ENCODE measurements around the gene LPAR2.
"Not testable (repeated sequence)": the region's sequence is repeated elsewhere in the genome, so short reads cannot be mapped to it uniquely, and the experiment has no call there.

Gene LPAR2

DNA sequence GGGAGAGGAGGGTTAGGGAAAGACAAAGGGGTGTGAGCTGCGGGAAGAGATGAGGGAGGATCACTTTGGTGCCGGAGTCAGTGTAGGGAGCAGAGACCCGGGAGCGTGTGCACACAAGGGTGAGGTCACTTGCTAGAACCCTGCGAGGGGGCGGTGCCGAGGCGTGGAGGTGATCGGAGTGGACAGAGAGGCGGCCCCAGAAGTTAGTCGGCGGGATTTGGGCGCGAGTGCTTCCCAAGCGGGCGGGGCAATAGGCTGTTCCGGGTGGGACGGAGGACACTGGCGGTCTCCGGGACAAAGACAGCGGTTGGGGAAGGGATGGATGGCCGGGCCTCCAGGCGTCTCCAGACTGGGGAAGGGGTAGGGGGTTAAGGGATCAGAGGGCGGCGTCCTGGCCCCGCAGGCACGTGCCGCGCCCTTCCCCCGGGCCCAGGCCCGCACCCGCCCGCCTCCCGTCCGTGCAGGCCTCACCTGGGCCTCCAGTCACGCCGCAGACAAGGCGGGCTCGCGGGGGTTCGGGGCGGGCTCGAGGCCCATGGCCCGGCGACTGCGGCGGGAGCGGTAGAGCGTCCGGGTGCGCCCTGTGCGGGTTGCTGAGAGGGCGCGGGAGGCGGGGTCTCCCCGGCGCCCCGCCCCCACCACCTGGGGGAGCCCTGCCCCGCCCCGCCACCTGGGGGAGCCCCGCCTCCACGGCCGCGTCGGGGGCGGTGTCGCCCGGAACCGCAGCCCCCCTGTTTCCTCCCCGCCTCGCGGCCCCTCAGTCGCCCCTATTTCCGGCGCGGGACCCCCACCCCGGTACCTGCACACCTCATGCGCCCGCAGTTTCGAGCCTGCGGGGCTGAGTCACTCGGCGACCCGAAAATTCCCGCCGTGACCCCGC lies at the start of gene LPAR2:
TSS of gene LPAR2 (minus strand) at position 600 of the 880 bp plus-strand sequence. CDS start 945 bp downstream, outside the sequence.
- DNase-seq, result peak; percentile 36 to 82 (median 82)

DNA sequence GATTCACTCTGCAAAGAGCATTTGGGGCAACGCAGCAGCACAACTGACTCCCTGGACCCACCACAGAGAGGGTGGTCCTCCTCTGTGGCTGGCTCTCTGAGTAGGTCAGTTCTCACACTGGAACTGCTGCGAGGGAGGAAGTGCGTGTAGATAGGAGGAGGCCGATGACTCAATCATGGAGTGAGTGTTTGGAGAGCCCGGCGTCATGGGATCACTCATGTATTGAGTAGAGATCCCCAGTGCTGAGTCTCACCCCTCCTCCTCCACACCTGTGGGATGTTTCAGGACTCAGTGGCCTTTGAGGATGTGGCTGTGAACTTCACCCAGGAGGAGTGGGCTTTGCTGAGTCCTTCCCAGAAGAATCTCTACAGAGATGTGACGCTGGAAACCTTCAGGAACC lies 49.6 kb upstream of the LPAR2 start:
- no peak for DNase-seq

DNA sequence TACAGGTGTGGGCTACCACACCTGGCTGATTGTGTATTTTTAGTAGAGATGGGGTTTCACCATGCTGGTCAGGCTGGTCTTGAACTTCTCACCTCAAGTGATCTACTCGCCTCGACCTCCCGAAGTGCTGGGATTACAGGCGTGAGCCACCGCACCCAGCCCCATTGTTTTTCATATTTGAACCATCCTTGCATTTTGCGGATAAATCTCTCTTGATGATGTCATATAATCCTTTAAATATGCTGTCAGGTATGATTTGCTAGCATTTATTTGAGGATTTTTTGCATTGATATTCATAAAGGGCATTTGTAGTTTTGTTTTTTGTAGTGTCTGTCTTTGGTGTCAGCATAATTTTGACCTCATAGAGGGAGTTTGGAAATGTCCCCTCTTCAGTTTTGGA lies 46.3 kb upstream of the LPAR2 start:
- DNase-seq, result no peak

DNA sequence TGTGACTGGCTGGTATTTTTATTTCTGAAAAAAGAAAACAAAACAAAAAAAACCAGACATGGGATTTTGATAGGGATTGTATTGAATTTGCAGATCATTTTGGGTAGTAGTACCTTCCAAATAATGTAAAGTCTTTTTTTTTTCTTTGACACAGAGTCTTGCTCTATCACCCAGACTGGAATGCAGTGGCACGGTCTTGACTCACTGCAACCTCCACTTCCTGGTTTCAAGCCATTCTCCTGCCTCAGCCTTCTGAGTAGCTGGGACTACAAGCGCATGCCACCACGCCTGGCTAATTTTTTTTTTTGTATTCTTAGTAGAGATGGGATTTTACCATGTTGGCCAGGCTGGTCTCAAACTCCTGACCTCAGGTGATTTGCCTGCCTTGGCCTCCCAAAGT lies 44.8 kb upstream of the LPAR2 start:
- no peak for DNase-seq

DNA sequence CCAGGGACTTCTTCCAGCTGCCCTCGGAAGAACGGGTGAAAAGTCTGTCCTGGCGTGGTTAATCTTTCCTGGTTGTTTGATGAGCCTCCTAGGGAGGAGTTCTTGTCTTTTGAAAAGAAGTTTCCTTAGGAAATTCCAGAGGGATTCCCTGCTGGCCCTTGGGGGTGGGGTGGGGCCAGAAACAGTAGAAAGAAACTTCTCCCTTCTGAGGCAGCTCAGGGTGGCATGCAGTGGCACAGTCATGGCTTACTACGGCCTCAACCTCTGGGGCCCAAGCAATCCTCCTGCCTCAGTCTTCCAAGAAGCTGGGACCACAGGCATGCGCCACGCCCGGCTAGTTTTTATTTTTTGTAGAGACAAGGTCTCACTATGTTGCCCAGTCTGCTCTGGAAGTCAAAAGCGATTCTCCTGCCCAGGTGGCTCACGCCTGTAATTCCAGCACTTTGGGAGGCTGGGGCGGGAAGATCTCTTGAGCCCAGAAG lies 42.1 kb upstream of the LPAR2 start:
- DNase-seq, result no peak

DNA sequence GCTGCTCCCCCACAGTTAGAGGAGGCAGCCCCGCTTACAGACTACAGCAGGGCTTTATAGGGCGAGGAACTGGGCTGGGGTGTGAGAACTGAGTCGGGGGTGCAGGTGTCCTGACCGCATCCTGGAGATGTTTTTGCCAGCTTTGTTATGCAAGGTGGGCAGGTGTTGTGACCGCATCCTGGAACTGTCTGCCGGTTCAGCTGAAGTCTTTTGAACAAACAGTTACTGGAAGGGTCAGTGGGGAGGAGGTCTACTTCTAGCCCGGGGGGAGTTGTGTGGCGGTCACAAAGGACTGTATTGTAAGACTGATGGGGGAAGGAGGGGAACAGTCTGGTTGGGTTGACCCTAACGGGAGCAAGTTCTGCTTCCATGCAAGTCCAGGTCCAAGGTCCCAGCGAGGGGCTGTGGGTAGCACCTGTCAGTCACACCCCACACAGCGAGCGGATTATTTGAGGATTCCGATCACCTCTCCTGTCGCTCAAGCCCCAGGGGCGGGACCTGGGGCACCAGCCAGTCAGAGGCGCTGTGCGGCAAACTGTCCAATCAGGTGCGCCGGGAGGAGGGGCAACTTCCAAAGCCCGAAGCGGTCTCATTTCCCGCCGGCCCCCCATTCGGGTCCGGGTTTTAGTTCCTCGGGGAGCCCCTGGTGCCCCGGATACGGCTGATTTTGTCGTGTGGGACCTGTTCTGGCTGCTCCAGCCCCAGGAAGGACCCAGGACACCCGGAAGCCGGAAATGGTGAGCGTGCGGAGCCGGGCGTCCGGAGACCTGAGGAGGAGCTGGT lies 40.4 kb upstream of the LPAR2 start, which contains the start of gene ZNF101:
TSS of gene ZNF101 (plus strand) at position 610 of the 783 bp plus-strand sequence. CDS start at position 735, 125 bp downstream.
- peak; percentile 87 to 91 (median 88) for DNase-seq

DNA sequence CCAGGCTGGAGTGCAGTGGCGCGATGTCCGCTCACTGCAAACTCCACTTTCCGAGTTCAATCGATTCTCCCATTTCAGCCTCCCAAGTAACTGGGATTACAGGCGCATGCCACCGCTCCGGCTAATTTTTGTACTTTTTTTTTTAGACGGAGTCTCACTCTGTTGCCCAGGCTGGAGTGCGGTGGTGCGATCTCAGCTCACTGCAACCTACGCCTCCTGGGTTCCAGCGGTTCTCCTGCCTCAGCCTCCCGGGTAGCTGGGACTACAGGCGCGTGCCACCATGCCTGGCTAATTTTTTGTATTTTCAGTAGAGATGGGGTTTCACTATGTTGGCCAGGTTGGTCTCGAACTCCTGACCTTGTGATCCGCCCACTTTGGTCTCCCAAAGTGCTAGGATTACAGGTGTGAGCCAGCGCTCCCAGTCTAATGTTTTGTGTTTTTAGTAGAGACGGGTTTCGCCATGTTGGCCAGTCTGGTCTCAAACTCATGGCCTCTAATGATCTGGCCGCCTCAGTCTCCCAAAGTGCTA lies 37.5 kb upstream of the LPAR2 start:
- not testable (repeated sequence) for DNase-seq

DNA sequence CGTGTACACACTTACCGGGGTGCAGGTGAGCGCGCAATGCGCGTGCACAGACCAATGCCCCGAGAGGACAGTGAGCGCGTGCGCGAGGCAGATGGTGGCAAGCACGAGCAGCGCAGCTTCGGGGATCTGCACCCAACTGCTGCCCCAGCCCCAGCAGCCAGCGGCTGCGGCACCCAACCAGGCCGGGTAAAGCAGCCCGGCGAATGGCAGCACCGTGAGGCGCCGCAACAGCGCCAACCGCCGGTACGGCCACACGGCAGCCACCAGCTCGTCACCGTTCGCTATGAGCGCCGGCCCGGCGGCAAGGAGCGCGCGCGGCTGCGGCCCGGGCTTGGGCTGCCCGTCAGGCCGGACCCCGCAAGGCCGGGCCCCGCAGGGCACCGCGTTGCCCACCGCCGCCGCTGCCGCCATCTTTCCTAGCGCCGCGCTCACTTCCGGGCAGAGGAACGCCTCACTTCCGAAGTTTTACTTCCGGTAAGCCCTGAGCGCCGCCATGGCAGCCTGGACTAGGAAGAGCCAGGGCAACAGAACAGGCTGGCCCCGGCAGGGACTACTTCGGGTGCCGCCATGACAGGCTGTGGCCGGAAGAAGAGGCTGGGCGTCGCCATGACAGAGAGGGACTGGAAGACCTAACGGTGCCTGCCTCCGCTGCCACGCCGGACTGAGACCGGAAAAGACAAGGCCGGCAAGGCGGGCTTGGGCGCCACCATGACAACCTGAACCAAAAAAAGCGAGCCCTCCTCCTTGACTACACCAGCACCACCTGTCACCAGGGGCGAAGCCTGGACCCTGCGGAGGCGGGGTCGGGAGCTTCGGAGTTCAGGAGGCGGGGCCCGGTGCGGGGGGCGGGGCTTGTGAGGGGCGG lies 35.5 kb upstream of the LPAR2 start, which contains the start of gene ATP13A1:
TSS of gene ATP13A1 (minus strand) at position 421 of the 865 bp plus-strand sequence. CDS start at position 411, 10 bp downstream.
- peak; percentile 94 to 99 (median 96) for DNase-seq

DNA sequence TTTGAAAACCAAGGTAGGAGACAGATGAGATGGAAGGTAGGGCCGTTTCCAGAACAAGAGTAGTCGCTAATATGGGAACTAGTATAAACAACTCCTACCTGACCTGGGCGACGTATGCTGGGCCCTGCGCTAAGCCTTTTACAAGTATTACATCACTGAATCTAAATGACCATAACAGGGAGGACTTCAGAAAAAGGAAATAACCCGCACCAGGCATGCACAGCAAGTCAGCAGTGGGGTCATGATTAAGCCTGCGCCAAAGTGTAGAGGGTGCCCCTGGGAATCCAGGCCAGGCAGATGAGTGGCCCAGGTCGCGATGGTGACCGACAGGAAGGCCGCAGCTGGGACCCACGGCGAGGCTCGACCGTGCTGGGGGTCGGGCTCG lies 34.8 kb upstream of the LPAR2 start:
- DNase-seq, result no peak

DNA sequence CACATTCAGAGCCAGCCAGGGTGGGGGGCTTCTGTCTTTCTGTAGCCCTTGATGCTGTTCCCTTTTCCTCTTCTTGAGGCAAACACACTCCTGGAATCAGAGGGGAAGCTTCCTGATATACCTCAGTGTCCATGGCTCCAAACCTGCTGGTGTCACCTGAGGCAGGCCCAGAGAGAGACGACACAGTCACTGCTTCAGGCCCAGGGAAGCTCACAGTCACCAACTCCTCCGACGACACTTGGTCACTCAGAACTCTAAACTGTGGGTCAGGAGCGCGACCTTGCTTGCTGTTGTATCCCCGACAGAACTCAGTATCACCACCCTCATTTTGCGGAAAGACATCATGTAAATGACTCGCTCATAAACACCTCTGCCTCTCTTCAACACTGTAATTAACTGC lies 34.3 kb upstream of the LPAR2 start:
- no peak for DNase-seq

DNA sequence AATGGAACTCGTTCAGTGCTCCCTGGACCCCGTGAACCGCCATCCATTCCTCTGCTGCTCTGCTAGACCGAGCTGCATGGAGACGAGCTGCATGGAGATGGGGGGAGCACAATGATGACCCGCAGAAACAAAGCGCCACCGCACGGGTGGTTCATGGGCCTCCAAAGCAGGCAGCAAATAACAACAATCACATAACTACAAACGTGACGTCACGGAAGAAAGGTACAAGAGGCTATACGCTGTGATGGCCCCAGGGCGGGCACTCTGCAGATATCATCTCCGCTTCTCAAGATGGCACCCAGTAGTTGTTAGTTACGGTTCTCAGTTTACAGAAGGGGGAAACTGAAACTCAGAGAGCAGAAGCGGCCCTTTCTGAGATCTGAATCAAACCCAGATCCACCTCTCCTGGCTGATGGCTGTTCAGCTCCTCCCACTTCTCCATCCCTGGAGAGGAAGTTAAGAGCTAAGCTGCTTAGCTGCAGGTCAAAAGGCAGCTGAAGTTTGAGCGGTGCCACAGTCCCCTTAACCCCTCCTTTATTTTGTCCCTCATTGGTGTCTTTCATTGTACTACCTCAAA lies 33.7 kb upstream of the LPAR2 start:
- DNase-seq, result no peak

DNA sequence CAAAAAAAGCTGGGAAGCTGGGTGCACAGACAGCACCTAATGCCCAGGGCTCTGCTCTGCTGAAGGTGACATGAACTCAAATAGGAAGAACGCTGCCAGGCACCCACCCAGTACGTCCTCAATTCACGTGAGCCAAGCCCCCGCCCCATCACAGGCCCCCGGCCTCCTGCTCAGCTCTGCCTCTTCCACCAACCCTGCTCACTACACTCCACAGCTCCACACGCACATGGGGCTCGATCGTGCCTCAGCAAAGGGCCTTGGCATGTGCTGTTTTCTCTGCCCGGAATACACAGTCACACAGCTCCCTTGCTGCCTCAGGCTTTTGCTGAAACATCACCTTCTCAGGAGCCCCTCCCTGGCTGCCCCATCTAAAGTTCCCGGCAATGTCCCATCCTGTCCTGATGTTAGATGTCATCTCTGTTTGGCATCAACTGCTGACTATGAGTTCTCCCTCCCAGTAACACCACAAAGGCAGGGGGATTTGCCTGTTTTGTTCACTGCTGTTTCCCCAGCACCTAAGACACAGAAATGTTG lies 33.2 kb upstream of the LPAR2 start:
- DNase-seq, result no peak

DNA sequence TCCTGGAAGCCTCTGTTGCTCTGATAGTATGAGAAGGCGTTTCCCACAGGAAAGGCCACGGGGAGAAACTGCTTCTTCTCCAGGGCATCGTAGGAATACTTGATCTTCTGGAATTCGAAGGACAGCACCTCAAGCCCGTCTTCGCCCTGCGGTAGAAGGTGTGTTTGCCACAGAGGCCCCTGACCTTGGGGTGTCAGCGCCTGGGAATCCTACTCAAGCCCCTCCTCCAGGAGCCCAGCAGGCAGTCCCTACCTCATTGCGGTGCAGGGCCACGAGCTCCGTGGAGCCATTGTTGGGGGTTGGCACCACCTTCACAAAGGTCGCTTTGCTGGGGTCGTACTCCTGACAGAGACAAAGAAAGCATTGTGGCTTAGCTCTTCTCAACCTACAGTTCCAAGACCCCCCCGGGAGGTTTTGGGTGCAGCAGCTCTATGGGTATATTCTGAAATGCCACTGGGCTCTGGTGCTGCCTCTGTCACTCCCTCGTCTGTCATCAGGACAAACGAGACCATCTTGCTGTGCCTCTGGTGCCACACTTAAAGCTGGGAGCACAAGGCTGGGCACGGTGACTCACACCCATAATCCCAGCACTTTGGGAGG lies 31.7 kb upstream of the LPAR2 start:
- DNase-seq, result no peak

DNA sequence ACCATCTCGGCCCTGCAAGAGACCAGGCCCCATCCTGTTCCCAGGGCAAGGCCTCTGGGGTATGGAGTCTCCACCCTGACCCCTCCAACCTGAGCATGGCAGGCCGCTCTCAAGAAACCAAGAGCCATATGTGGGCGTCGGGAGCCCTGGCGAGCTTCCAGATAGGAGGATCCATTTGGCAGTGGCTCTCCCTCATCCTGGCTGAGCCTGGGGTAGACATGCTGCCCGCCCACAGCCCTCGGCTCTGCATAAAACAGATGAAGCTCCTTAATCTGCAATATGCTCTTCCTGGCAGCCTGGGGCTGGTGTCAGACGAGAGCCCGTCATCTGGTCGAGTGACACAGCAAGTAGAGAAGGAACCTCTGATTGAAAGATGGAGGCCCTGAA lies 29.4 kb upstream of the LPAR2 start:
- no peak for DNase-seq

DNA sequence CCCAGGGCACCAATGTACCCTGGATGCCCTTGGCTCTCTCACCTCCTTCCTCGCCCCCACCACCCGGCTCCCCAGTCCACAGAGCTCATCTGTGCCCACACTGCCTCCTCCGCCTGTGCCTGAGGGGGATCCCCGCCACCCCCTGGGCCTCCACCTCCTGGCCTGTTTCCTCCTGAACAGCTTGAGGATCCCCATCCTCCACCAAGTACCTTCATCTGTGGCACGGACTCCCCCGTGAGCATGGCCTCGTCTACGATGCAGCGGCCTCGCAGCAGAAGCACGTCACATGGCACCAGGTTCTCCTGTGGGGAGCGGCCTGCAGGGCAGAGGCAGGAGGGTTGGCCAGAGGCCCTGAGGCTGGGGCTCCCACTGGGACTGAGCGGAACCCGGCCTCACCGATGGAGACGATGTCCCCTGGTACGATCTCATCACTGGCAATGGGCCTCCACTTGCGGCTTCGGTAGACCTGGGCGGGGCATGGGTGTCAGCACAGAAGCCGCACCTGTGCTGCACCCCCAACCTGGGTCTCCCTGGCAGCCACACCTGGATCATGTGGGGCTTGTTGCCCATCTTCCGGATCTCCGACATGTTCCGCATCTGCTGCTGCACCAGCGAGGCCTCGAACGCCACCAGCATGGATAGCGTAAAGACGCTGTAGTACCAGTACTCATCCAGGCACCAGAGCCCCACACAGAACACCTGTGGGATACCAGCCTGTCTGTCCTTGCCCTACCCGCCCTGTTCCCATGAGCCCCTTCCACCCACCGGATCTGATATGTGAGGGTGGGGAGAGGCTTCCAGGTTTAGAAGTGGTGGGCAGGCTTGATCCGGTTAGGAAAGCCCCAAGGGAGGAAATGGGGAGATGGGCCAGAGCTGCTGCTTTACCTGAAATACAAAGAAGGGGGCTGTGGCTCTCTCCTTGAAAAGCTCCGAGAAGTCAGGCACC lies 28.7 kb upstream of the LPAR2 start:
- no peak for DNase-seq

DNA sequence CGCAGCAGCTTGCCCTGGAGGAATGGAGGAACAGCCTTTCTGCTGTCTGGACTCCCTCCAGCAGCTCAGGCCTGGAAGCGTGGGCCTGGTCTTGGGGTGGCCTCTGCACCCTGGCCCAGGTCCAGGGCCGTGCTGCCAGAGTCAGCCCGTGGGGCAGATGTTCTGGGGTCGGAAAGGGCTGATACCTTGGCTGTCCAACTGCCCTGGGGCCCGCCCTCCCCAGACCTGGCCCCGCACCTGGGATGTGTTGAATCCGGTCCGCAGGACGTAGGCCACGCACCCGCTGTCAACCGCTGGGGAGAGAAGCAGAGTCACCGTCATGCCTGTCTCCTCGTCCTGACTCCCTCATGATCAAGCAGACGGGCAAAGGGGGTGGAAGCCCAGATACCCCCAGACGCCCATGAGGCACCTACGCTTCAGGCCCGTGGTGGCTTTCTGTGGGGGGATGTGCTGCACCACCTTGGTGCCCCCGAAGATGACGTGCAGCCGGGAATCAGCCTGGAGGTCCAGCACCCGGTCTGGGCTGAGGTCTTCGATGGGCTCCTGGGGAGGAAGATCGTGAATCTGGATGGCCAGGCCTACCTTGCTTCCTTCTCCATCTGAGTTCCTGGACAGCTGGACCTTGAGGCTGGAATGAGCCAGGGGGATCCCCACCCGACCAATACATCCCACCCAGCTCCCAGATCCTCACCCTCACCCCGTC lies 27.8 kb upstream of the LPAR2 start:
- DNase-seq, result no peak

DNA sequence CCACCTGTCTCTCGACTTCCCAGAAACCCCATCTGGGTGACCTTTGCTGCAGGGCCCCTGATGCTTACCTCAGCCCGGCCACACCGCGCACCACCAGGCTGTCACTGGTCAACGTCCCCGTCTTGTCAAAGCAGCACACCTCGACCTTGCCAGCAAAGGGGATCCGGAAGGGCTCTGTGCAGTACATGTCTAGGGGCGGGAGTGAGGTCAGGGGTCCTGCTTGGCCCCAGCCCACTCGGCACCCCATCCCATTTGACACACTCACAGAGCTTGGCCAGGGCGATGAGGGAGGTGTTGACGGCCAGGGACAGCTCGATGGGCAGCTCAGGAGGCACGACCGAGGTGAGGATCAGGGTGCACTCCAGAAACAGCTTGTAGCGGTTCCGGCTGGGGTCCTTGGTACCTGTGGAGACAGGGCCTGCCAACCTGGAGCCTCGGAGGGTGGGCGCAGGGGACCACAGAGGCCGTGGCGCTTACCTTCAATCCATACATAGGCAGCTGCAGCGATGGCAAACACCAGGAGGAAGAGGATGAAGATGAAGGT lies 27.1 kb upstream of the LPAR2 start:
- no peak for DNase-seq

DNA sequence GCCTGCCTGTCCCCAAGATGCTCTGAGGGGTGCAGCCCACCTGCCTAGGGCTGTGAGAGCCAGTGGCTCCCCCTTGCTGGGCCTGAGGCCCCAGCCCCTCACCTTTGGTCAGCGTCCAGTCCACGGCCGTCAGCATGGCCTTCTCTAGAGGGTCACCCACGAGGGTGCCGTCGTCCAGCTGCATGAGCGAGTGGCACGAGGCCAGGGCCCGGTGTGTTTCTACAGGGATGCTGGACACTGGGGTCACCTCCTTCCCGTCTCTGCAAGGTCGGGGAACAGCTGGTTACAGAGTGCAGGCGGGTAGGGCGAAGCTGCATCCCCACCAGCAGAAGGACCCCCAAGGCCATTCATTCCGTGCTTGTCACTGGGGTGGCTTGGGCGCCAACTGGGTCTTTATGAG lies 26.4 kb upstream of the LPAR2 start:
- DNase-seq, result no peak

DNA sequence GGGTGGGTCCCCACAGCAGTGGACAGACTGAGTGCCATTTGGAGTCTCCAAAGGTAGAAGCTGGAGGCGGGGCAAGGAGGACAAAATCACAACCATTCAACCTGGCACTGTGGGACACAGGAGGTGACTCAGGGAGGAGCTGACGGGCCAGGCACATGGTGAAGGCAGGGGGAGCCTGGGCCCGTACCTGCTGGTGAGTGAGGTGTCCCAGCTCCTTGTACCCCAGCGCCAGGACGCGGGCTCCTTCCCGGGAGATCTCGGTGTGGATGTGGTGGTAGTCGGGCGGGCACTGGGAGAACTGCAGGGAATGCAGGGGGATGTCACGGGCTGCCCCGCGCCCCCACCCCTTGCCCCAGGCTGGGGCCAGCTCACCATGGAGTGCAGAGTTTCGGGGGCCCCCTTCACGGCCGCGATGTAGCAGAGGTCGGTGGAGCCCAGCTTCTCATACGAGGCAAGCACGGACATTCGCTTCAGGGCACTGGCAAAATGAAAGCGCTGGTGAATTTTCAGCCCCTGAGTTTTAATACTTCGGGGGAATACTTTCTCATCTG lies 25.7 kb upstream of the LPAR2 start:
- no peak for DNase-seq
